HG03139 (cell line): ENCODE results near the gene SLC47A1.
"Not testable (repeated sequence)": the region's sequence is repeated elsewhere in the genome, so short reads cannot be mapped to it uniquely, and the experiment has no call there.

Source experiments
- ATAC-seq: cut with Tn5 transposase; IDR thresholded peaks from one replicate; pipeline ENCODE4 v1.9.1; 2021; ENCODE audit not compliant: unreplicated experiment

The SLC47A1 gene, protein sequence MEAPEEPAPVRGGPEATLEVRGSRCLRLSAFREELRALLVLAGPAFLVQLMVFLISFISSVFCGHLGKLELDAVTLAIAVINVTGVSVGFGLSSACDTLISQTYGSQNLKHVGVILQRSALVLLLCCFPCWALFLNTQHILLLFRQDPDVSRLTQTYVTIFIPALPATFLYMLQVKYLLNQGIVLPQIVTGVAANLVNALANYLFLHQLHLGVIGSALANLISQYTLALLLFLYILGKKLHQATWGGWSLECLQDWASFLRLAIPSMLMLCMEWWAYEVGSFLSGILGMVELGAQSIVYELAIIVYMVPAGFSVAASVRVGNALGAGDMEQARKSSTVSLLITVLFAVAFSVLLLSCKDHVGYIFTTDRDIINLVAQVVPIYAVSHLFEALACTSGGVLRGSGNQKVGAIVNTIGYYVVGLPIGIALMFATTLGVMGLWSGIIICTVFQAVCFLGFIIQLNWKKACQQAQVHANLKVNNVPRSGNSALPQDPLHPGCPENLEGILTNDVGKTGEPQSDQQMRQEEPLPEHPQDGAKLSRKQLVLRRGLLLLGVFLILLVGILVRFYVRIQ

DNA sequence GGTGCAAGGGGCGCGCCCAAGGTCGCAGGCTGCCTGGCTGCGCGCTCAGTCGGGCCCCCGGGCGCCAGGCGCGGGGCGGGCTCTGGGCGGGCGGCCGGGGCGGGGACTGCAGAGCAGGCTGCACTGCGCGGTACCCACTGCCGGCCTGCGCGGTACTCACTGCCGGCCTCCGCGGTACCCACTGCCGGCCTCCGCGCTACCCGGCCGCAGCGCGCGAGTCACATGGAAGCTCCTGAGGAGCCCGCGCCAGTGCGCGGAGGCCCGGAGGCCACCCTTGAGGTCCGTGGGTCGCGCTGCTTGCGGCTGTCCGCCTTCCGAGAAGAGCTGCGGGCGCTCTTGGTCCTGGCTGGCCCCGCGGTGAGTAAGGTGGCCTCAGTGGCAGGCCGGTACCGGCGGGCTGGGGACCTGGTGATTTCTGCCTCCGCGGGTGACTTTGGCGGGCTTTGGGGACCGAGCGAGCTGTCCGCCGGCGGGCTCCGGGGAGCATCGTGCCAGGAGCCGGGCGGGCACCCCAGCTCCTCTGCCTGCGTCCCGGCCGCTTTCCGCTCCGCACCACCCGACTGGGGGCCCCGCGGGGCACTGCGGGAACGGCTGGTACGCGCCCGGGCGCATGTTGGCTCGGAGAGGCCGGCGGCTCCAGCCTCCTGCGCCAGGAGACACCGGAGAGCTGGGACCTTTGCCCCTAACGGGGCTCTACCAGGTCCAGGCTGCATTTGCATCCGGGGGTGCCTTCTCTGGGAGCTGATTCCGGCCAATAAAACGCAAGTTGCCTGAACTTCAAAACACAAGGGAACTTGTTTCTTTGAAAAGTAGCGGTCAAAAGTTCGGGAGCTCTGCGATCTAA lies at the start of gene SLC47A1:
TSS of gene SLC47A1 (plus strand) at position 137 of the 844 bp plus-strand sequence. CDS start at position 223, 86 bp downstream.
- no peak for ATAC-seq

DNA sequence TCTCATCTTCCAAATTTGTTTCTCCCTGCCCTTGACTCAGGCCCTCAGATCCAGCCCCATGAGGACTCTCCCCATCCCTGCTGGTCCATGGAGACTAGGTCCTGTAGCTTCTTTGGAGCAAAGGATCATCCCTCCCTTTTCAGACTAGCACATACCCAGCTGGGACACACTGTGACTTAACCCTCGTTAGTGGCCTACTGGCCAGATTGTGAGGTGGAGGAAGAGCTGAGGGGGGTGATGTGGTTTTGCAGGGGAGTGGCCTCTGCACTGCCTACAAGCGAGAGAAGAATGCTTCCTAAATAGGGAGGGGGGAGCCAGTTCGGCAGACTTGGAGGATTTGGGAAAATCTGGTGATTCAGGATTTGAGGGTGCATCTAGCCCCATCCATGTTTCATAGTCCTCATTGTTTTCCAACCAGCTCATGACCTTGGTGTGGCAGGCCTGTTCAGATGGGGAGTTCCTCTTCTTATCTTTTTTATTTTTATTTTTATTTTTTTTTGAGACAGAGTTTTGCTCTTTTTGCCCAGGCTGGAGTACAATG lies 47.8 kb upstream of the SLC47A1 start:
- no peak for ATAC-seq

DNA sequence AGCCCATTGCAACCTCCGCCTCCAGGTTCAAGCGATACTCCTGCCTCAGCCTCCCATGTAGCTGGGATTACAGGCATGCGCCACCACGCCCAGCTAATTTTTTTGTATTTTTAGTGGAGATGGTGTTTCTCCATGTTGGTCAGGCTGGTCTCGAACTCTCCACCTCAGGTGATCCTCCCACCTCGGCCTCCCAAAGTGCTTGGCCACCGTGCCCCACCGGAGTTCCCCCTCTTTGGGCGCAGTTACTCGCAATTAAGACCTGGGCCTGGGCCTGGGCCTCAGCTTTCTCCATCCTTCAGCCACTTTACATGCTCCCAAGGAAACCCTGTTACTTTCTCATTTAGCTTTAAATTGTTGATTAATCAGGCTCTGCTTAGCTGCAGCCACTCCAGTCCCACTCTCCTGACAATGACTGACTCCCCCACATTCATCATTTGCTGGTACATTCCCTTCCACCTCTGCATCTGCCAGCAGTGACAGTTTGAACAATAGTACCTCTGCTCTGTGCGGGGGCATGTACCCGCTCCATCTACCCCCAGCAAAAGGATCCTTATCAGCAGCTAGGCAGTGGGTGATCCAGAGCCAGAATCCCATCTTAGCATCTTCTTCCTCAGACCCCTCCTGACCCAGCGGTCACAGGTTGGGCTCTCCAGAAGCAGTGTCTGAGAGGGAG lies 47.2 kb upstream of the SLC47A1 start:
- ATAC-seq = no peak

DNA sequence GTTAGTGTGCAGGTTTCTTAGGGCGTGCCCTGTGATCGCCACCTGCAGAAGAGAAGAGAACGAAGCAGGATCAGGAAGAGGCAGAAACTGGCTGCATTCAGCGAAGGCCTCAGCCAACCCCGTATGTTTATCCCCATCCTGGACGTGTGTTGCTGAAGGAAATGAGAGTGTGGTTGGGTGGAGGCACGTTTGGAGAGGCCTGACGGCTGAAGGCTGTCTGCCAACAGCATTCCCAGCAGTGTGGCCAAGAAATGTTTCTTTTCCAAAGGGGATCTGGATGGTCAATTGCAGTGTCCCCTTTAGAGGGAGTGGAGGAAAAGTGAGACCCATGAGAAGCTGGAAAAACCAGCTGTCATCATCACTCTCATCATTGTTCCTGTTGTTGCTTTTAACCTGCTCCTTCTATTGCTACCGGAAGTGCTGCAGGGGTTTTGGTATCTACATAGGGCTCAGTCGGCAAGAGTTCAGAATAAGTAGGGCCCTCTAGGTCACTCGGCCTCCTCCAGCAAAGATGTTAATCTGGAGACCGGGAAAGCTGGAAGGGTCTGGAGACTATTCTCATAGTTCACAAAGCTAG lies 46.5 kb upstream of the SLC47A1 start:
- ATAC-seq = no peak

DNA sequence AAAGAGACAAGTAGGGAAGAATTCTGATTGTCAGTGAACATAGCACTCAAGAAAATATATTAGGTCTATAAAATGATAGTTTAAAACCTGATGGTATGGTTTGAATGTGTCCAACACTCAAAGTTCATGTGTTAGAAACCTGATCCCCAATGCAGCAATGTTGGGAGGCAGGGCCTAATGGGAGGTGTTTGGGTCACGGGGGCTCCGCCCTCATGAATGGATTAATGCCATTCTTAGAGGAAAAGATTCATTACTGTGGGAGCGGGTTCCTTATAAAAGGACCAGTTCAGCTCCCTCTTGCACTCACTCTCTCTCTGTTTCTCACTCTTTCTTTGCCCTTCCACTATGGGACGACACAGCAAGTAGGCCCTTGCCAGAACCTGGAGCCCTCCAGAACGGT lies 41.5 kb upstream of the SLC47A1 start:
- ATAC-seq = no peak

DNA sequence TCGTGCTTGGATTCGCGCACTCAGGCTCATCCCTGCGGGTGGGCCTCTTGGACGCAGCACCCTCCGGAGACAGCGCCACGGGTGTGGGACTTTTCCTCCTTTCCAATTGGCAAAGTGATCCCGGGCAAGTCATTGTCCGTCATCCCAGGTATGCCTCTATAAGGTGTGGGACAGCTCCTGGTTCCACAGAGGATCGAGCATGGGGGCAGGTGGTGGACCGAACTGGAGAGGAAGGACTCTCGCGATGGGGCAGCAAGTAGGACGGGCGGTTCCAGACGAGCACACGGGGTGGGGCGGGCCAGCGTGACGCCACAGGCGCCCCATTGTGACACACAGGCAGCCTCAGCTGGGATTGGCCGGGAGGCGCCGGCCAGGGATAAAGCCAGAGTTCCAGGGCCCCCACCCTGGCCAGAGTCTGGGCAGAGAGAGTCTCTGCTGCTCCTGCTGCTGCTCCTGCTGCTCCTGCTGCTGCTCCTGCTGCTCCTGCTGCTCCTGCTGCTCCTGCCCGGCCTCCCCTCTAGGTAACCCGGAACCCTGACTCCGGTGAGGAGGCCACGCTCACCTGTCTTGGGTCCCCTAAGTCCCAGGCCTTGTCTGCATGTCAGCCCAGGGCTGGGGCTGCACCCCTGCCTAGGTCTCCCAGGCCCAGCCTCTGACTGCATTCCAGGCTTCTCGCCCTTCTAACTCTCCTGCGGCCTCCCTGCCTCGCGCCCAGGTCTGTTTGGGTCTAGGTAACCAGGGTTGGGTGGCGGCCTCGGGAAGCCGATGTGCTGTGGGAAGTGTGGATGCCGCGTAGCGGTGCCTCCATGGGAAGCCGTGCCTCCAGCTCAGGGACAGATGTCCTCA lies 38.5 kb upstream of the SLC47A1 start:
- no peak for ATAC-seq

DNA sequence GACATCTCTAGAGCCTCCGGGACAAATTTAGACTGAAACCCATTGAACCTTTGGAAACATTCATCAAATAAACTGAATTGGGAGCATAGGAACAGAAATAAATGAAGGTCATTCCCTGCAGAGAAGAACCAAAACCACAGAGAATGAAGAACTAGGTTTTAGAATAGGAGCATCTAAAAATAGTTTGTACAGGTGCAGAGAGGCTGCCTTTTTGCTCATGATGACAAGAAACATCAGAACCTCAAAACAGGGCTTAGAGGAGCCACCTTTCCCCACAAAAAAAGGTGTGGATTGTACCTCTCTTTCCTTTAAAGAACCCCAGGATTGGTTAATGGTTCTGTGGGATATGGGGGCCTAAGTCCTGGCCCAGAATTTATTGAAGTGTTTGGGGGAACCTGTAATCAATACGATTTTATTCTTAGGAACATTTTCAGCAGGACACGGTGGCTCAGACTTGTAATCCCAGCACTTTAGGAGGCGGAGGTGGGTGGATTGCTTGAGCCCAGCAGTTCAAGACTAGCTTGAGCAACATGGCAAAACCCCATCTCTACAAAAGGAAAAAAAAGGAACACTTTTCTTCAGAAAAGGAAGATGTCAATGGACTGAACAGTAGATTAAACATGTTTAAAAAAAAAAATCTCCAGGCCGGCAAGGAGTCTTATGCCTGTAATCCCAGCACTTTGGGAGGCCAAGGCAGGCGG lies 37.7 kb upstream of the SLC47A1 start:
- ATAC-seq = no peak

DNA sequence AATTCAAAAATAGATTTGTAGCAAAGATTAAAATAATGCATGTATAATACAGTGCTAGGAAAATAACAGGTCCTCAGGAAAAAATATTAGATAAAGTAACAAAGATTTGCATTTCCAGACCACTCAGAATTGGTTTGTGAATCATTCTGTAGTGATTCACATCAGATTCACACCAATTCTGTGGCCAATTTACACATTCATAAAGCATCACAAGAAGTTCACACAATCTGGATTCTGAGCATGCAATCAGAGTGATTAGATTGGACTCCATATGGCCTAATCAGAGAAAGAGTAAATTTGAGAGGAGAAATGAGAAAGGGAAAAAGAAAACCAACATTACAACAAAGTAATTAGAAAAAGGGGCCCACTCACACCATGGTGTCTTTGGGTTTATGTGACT lies 36.0 kb upstream of the SLC47A1 start:
- no peak for ATAC-seq

DNA sequence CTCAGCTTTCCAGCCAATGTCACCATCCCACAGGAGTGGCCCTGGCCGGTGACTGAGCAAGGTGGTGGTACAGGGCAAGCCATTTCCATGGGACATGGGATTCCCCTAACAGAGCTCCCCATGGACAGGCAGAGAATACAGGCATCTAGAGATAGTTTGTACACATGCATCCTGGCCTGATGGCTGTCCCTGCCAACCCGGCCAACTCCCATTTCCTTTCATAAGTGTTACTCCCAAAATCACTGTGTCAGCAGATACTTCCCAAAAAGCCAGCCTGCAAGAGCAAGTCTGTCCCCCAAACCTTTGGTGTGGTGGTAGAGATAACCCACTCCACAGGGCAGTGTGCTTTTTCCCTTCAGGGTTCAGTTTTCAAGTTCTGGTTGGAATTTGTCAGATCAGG lies 32.4 kb upstream of the SLC47A1 start:
- ATAC-seq = no peak

DNA sequence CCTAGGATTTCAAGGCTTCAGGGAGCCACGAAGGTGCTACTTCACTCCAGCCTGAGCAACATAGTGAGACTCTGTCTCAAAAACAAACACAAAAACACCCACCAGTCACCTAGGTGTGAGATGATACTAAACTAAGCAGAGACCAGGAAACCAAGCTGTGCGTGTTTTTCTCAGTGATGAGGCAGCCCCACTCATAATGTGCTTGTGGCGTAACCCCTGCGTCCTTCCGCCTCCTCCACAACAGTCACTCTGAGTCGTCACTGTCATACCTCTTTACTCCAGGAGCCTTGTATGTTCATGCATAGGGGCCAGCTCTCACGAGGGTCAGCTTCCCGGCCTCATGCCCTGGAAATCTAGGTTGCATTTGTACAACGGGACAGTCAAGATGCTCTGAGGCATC lies 31.1 kb upstream of the SLC47A1 start:
- ATAC-seq = no peak

DNA sequence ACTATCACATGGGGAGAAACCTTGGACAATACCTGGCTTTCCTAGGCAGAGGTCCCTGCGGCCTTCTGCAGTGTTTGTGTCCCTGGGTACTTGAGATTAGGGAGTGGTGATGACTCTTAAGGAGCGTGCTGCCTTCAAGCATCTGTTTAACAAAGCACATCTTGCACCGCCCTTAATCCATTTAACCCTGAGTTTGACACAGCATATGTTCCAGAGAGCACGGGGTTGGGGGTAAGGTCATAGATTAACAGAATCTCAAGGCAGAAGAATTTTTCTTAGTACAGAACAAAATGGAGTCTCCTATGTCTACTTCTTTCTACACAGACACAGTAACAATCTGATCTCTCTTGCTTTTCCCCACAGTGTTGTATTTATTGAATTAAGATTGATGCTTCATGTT lies 28.1 kb upstream of the SLC47A1 start:
- not testable (repeated sequence) for ATAC-seq

DNA sequence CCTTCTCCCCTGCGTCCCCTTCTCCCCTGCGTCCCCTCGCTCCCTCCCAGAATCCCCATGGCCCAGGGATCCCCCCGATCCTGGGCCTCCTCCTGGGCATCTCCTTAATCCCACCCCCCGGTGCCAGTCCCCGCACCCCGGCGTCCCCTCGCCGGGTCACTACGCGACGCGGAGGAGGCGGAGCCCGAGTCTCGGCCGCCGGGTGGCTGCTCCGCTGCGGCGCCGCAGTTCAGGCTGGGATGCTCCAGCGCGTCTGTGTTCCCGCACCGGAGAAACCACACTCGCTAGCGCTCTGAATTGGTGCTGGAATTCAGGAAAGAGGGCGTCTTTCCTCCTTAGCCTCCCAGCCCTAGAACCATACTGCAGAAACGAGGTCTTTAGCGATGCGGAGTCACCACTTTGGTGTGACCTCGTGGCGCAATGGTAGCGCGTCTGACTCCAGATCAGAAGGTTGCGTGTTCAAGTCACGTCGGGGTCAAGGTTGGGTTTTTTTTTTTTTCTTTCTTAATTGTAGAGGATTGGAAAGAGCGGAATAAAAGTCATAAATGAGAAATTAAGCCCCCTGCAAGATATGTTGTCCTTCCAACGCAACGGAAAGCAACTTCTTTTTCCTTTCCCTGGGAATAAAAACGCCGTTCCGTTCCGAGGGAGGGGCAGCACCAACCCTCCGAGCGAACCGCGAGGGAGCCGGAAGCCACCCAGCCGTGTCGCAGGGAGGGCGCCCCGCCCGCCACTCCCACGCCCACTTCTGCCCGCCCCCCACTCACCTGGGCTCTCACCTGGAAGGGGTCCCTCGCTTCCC lies 25.7 kb upstream of the SLC47A1 start:
- ATAC-seq = no peak

DNA sequence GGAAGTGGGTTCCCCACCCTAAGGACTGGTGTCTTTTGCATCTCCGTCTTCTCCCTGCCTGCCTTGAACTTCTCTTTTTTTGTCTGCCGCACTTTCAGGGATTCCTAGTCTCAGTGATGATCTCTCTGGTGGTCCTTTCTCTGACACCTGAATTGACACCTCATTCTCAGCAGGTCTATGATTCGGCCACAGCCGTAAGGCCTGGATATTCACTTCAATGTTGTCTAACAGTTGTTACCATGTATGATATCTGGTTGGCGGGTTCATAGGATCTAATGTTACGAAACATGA lies 25.1 kb upstream of the SLC47A1 start:
- no peak for ATAC-seq

DNA sequence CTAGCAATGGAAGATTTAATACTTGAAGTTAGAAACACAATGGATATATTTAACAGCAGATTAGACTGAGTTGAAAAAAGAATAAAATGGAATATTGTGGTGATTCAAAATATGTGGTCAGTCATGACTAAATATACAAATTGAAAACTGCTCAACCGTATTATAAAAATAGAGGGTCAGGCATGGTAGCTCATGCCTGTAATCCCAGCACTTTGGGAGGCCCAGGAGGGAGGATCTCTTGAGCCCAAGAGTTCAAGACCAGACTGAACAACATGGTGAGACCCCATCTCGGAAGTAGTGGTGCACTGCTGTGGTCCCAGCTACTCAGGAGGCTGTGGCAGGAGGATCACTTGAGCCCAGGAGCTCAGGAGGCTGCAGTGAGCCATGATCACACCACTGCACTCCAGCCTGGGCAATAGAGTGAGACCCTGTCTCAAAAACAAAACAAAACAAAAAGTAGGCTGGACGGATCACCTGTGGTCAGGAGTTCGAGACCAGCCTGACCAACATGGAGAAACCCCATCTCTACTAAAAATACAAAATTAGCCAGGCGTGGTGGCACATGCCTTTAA lies 24.3 kb upstream of the SLC47A1 start:
- ATAC-seq = not testable (repeated sequence)

DNA sequence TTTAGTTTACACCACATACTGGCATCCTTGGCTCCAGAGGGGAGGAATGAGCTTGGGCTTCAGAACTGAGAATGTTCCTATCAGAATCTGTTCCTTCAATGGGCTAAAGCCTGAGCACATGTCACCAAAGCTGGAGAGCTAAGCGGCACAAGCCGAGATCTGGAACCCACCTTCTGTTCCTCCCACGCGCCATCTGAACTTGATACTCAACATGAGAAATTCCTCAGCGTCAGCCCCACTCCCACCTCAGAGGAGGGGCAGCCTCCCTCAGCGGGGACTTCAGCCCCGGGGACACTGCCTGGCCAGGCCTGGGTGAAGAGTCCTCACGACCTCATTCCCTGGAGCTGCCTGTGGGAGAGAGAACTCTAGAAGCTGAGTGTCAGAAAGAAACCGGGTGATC lies 22.8 kb upstream of the SLC47A1 start:
- ATAC-seq = no peak

DNA sequence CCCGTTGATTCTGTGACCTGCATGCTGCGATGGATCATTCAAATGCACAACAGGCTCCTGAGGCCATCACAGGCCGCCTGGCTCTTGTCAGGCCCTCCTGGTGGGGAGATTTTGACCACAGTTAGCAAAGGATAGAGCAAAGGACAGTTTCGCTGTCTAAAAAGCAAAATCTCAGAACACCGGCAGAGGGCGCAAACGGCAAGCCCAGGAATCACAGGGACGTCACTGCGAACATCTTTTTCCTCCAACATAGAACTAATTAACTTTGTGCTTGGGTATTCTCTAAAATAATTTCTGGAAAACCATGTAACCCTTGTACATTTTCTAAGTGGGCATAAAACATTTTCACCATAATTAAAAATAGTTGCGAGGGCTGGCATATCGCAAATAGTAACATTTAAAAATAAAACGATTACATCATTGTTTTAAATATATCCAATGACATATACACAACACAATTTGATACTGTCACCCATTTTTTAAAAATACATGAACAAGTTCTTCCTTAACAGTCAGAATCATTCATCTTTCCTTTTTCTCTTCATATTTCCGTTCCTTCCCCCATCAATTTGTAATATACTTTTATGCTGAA lies 19.7 kb upstream of the SLC47A1 start:
- ATAC-seq = no peak

DNA sequence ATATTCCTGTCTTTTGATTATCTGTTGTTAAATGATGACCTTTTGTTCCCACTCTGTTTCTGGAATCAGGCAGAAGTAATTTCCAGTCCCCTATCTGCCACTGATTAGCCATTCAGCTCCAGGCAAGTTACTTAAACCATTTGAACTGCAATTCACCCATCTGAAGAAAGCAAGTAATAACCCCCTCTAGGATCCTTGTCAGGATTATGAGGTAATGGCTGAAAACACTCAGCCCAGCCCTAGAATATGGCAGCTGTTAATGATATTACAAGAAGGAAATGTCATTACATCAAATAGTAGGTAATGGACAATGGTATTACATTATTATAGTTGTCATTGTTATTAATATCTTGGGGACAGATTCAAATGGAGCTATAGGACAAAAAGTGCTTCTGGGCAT lies 16.0 kb upstream of the SLC47A1 start:
- ATAC-seq = no peak
